NOMO-1 treated with dmso at 0.1 percent for 144 hours (cell line): ENCODE results near the gene VSIG4.

Experiments used
- DNase-seq: peaks from one replicate; lab custom pipeline; 2025; ENCODE audit not compliant: unreplicated experiment; lab: John Stamatoyannopoulos, UW

Gene VSIG4

GRCh38 chrX:66009231-66009845 lies 30.5 kb downstream of the VSIG4 start:
- DNase-seq: no peak

- DNase-seq: no peak
These were observed 31.4 kb downstream of the VSIG4 start for GRCh38 chrX:66008328-66008970.

- DNase-seq: no peak
These were observed 32.0 kb downstream of the VSIG4 start for GRCh38 chrX:66007851-66008250.

GRCh38 chrX:66005830-66006449 lies 33.9 kb downstream of the VSIG4 start:
- DNase-seq: peak; percentile 47

GRCh38 chrX:66004928-66005829 lies 34.7 kb downstream of the VSIG4 start:
- peak; percentile 86 for DNase-seq

DNA sequence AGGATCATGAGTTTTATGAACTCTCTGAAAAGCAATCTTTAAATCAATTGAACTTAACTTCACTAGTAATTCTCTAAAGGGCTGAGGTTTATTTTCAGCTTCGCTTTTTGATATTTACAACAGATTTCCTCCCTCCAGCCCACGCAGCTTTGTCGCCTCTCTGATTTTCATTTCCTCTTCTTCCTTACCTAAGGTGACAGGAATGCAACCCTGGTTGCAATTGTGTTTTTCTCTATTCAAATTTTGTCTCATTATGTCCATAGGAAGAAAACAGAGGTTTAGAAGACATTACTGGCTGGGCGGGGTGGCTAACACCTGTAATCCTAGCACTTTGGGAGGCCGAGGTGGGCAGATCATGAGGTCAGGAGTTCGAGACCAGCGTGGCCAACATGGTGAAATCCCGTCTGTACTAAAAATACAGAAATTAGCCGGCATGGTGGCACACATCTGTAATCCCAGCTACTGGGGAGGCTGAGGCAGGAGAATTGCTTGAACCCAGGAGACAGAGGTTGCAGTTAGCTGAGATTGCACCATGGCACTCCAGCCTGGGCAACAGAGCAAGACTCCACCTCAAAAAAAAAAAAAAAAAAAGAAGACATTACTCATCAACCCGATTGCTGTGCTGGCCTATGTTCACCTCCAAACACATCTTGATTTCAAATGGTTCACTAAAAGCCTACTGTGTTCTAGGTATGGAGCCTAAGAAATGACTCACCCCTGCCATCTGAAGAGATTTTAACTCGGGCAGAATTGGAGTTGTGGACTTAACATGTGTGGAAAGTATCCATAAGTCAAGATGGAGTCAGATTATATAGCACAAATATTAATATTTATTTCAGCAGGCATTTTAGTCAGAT lies 36.8 kb downstream of the VSIG4 start:
- peak; percentile 37 for DNase-seq

- no peak for DNase-seq
These were observed 38.3 kb downstream of the VSIG4 start for GRCh38 chrX:66001596-66001995.

- no peak for DNase-seq
These were observed 39.1 kb downstream of the VSIG4 start for GRCh38 chrX:66000628-66001272.

GRCh38 chrX:66000178-66000577 lies 39.7 kb downstream of the VSIG4 start:
- DNase-seq: no peak

DNA sequence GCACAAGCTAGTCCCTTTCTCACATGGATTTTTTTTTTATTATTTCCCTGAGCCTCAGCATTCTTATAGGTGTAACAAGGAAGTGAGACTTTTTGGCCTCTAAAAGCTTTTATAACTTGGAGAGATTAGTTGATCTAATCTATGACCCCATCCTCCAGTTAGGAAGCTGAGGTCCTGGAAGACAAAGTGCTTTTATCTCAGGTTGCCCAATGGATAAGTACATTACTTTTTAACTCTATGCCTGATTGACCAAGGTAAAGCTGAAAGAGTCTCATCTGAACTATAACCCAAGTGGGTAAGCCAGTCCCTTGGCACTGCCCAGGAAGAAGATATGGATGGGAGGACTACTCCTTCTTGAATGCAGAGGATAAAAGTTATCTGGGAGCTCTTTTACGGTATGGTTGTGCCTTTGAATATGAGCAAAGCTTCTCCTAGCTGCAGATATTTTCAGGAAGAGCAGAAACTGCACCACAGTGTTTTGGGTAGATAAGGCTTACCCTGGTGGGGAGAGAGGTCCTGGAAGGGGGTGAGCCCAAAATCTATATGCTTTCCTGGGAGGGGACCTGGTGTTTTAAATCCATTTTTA lies 40.2 kb downstream of the VSIG4 start:
- no peak for DNase-seq

GRCh38 chrX:65999029-65999562 lies 40.8 kb downstream of the VSIG4 start:
- no peak for DNase-seq

DNA sequence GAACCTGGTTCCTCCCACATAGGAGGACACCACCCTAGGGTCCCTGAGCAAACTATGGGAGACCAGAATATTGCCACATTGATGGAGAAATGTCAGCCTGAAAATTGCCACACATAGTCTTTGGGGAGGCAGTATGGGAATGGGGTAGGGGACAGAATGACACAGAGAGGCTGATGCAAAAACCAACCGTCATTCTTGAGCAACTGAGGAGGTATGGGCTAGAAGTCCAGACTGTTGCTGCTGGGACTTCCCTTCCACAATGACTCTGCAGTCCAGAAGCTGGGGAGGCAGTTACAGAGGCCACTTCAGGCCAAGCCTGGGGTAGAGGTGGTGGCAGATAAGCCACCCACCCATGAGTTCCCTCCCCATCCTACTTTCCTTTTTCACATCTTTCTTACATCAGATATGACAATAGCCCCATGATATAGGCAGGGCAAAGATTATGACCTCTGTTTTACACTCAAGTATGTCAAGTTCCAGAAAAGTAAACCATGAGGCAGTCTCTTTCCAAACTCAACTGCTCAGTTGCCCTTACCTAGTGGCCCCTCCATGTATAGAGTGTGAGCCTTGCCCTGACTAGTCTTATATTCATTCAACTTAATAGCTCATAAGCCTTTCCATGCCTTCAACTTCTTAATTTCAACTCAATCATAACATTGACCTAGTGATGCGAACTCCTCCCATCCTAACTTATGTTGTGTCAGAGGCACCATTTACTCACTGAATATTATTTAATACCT lies 41.7 kb downstream of the VSIG4 start:
- DNase-seq: peak; percentile 94

- DNase-seq: no peak
These were observed 45.1 kb downstream of the VSIG4 start for GRCh38 chrX:65994519-65995506.

GRCh38 chrX:65993915-65994460 lies 45.9 kb downstream of the VSIG4 start:
- no peak for DNase-seq

DNA sequence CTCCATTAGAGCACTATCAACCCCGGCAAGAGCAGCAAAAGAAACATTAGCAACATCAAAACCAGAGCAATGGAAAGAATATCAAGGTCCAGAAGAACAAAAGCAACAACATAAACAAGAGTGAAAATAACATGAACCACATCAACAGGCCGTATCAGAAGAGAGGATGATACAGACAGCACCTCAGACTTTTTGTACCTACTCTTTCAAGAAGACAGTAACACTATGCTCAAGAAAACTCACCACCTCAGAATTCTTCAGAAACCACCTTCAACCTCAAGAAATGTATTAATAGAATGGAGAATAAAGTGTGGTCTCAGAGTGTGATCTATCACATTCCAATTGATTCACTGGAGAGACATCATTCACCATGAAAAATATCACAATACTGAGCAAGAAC lies 46.5 kb downstream of the VSIG4 start:
- DNase-seq: no peak

- no peak for DNase-seq
These were observed 49.2 kb downstream of the VSIG4 start for GRCh38 chrX:65990702-65991101.

DNA sequence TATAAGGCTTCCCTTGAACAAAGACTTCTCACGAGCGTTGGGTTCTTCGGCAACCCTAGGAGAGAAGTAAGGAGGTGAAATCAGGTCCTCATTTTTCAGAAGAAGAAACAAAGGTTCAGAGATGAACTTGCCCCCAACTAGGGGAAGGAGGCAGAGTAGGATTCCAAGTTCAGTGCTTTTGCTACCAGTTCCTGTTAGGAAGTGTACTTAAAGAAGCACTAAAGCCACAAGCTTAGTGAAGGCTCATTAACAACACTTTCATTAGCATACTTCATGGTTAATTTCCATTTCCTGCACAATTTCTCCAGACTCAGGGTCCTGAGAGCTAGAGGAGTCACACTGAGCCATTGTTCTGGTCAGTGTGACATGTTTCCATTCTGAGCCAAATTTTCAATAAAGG lies 52.1 kb downstream of the VSIG4 start:
- DNase-seq: peak; percentile 34
